ENCODE measurements around the gene RALGDS. TPM values are rescaled to one million over a fixed set of nuclear protein-coding genes. Genes with fewer than 3 reads are reported as not detected.

The RALGDS gene
- total RNA-seq, 1 donor from 2014 or later, result 449 TPM

- H3K4me3 Mint-ChIP-seq (ENCODE audit: unreplicated experiment), result no peak overlapping the region
These were observed 61.4 kb downstream of the RALGDS start for GRCh38 chr9:133059623-133060022.

GRCh38 chr9:133058550-133059320 lies 62.3 kb downstream of the RALGDS start:
- no peak for DNase-seq
- Mint-ChIP-seq H3K36me3 (ENCODE audit: unreplicated experiment) (peaks cover 5% of the 10 kb centered on the region), H3K27me3 (ENCODE audit: unreplicated experiment) (peaks cover 7% of the 10 kb centered on the region), H3K4me3 (ENCODE audit: unreplicated experiment) (peak overlapping the region; percentile 38), H3K9me3 (ENCODE audit: unreplicated experiment) (peaks cover 7% of the 10 kb centered on the region), H3K27ac (ENCODE audit: unreplicated experiment) (no peak overlapping the region), H3K4me1 (ENCODE audit: low read depth, unreplicated experiment) (peaks cover 6% of the 10 kb centered on the region)
- no peak for TF ChIP-seq CTCF (IDR thresholded peaks at IDR 0.05; ENCODE audit: partially characterized antibody, unreplicated experiment)

More at GRCh38 chr9:133059623-133060022, 61.4 kb downstream of the RALGDS start:
- Mint-ChIP-seq H3K36me3 (ENCODE audit: unreplicated experiment) (no peaks in the 10 kb centered on the region), H3K9me3 (ENCODE audit: unreplicated experiment) (peaks cover 4% of the 10 kb centered on the region), H3K27ac (ENCODE audit: unreplicated experiment) (no peak overlapping the region), H3K27me3 (ENCODE audit: unreplicated experiment) (peaks cover 5% of the 10 kb centered on the region), H3K4me1 (ENCODE audit: low read depth, unreplicated experiment) (peaks cover 6% of the 10 kb centered on the region)
- no peak for DNase-seq
- no peak for TF ChIP-seq CTCF (IDR thresholded peaks at IDR 0.05; ENCODE audit: partially characterized antibody, unreplicated experiment)

GRCh38 chr9:133058071-133058470 lies 63.0 kb downstream of the RALGDS start:
- Mint-ChIP-seq H3K27ac (ENCODE audit: unreplicated experiment) (no peak overlapping the region), H3K9me3 (ENCODE audit: unreplicated experiment) (peaks cover 8% of the 10 kb centered on the region), H3K4me1 (ENCODE audit: low read depth, unreplicated experiment) (peaks cover 6% of the 10 kb centered on the region), H3K4me3 (ENCODE audit: unreplicated experiment) (no peak overlapping the region), H3K27me3 (ENCODE audit: unreplicated experiment) (peaks cover 9% of the 10 kb centered on the region), H3K36me3 (ENCODE audit: unreplicated experiment) (peaks cover 7% of the 10 kb centered on the region)
- no peak for TF ChIP-seq CTCF (IDR thresholded peaks at IDR 0.05; ENCODE audit: partially characterized antibody, unreplicated experiment)
- no peak for DNase-seq

GRCh38 chr9:133057553-133057952 lies 63.5 kb downstream of the RALGDS start:
- Mint-ChIP-seq H3K9me3 (ENCODE audit: unreplicated experiment) (peaks cover 8% of the 10 kb centered on the region), H3K27me3 (ENCODE audit: unreplicated experiment) (peaks cover 9% of the 10 kb centered on the region)
- TF ChIP-seq CTCF (IDR thresholded peaks at IDR 0.05; ENCODE audit: partially characterized antibody, unreplicated experiment), result no peak

GRCh38 chr9:133057006-133057405 lies 64.0 kb downstream of the RALGDS start:
- peaks cover 8% of the 10 kb centered on the region for H3K9me3 Mint-ChIP-seq (ENCODE audit: unreplicated experiment)
- no peak overlapping the region for H3K4me3 Mint-ChIP-seq (ENCODE audit: unreplicated experiment)
- no peak for DNase-seq
- no peak for TF ChIP-seq CTCF (IDR thresholded peaks at IDR 0.05; ENCODE audit: partially characterized antibody, unreplicated experiment)
- peaks cover 9% of the 10 kb centered on the region for H3K27me3 Mint-ChIP-seq (ENCODE audit: unreplicated experiment)
- H3K27ac Mint-ChIP-seq (ENCODE audit: unreplicated experiment), result no peak overlapping the region
- peaks cover 6% of the 10 kb centered on the region for H3K4me1 Mint-ChIP-seq (ENCODE audit: low read depth, unreplicated experiment)
- peaks cover 7% of the 10 kb centered on the region for H3K36me3 Mint-ChIP-seq (ENCODE audit: unreplicated experiment)

More at GRCh38 chr9:133057553-133057952, 63.5 kb downstream of the RALGDS start:
- Mint-ChIP-seq H3K4me3 (ENCODE audit: unreplicated experiment) (no peak overlapping the region), H3K4me1 (ENCODE audit: low read depth, unreplicated experiment) (peaks cover 6% of the 10 kb centered on the region), H3K36me3 (ENCODE audit: unreplicated experiment) (peaks cover 7% of the 10 kb centered on the region), H3K27ac (ENCODE audit: unreplicated experiment) (no peak overlapping the region)
- DNase-seq, result no peak
